Measurements from ENCODE around the gene MLLT10.

MLLT10 gene

GRCh38 chr10:21533467-21534279, at the start of gene MLLT10:
TSS of gene MLLT10 (plus strand) at chr10:21534232. CDS start at chr10:21534645, 413 bp downstream.
- DNase-seq (ENCODE audit: low read depth): peak; percentile 88

- DNase-seq (ENCODE audit: low read depth): no peak
These were observed 46.4 kb upstream of the MLLT10 start for GRCh38 chr10:21487416-21488180.

GRCh38 chr10:21488246-21488956, 45.6 kb upstream of the MLLT10 start:
- DNase-seq (ENCODE audit: low read depth): no peak

GRCh38 chr10:21488957-21489446, 45.0 kb upstream of the MLLT10 start:
- DNase-seq (ENCODE audit: low read depth): no peak

GRCh38 chr10:21490028-21490710, 43.9 kb upstream of the MLLT10 start:
- no peak for DNase-seq (ENCODE audit: low read depth)

GRCh38 chr10:21490711-21491105, 43.3 kb upstream of the MLLT10 start:
- no peak for DNase-seq (ENCODE audit: low read depth)

- no peak for DNase-seq (ENCODE audit: low read depth)
These were observed 41.6 kb upstream of the MLLT10 start for GRCh38 chr10:21492421-21492820.

- no peak for DNase-seq (ENCODE audit: low read depth)
These were observed 40.2 kb upstream of the MLLT10 start for GRCh38 chr10:21493784-21494183.

GRCh38 chr10:21494191-21495001, 39.6 kb upstream of the MLLT10 start:
- DNase-seq (ENCODE audit: low read depth): no peak

GRCh38 chr10:21495002-21495751, 38.9 kb upstream of the MLLT10 start:
- no peak for DNase-seq (ENCODE audit: low read depth)

GRCh38 chr10:21495752-21496342, 38.2 kb upstream of the MLLT10 start:
- DNase-seq (ENCODE audit: low read depth): peak; percentile 83

GRCh38 chr10:21496343-21497176, 37.5 kb upstream of the MLLT10 start:
- no peak for DNase-seq (ENCODE audit: low read depth)

GRCh38 chr10:21497177-21497807, 36.7 kb upstream of the MLLT10 start:
- no peak for DNase-seq (ENCODE audit: low read depth)

GRCh38 chr10:21498377-21498776, 35.7 kb upstream of the MLLT10 start:
- DNase-seq (ENCODE audit: low read depth): no peak

- DNase-seq (ENCODE audit: low read depth): no peak
These were observed 35.0 kb upstream of the MLLT10 start for GRCh38 chr10:21498986-21499385.

- DNase-seq (ENCODE audit: low read depth): no peak
These were observed 34.1 kb upstream of the MLLT10 start for GRCh38 chr10:21499701-21500577.

GRCh38 chr10:21500578-21500910, 33.5 kb upstream of the MLLT10 start:
- DNase-seq (ENCODE audit: low read depth): no peak

GRCh38 chr10:21501091-21501490, 32.9 kb upstream of the MLLT10 start:
- DNase-seq (ENCODE audit: low read depth): no peak
